IMR-90 (cell line): ENCODE data around the gene TBCK. TPM values are rescaled to one million over a fixed set of nuclear protein-coding genes. Genes with fewer than 3 reads are reported as not detected.

Experiments
- ATAC-seq: fragments of 200-7000 bp; cut with Tn5 transposase; 2 replicates; pipeline ENCODE4 v1.9.1; 2020; ENCODE audit warnings: low read depth, mild to moderate bottlenecking, moderate library complexity
- BruUV-seq: library from RNA; stranded (reverse); fragments of 400-500 nt; replicated peaks from 2 replicates; lab custom pipeline; 2021; lab: Mats Ljungman, UMichigan
- CTCF ChIA-PET: fragments of 300-600 bp; formaldehyde crosslinking; extraction: SDS; loops from one replicate; lab custom pipeline; 2021; ENCODE audit warnings: antibody characterized with exemption; lab: Yijun Ruan, JAX
- POLR2A ChIA-PET: fragments of 300-600 bp; sonication (Branson Sonifier 250); formaldehyde crosslinking; loops from one replicate; lab custom pipeline; 2022; ENCODE audit warnings: antibody characterized with exemption; ENCODE audit not compliant: unreplicated experiment; lab: Charles Lee
- DNase-seq: peaks from one replicate; pipeline ENCODE4 v3.0.0; 2013
- H2AFZ ChIP-seq: replicated peaks from 2 replicates; pipeline ENCODE3; 2013; ENCODE audit warnings: low read length, mild to moderate bottlenecking; ENCODE audit not compliant: poor library complexity
- H2AK5ac ChIP-seq: 2 replicates; pipeline ENCODE4 v1.6.1; 2013; ENCODE audit warnings: low read depth, low read length, inconsistent platforms
- H2AK9ac ChIP-seq: replicated peaks from 2 replicates; pipeline ENCODE3; 2013; ENCODE audit warnings: mild to moderate bottlenecking, low read depth, low read length, moderate library complexity; ENCODE audit not compliant: poor library complexity
- H2BK120ac ChIP-seq: 2 replicates; pipeline ENCODE4 v1.6.1; 2013; ENCODE audit warnings: low read depth, low read length, inconsistent platforms
- H2BK15ac ChIP-seq: 3 replicates; pipeline ENCODE4 v1.6.1; 2013; ENCODE audit warnings: low read depth, low read length, inconsistent platforms
- H2BK20ac ChIP-seq: 2 replicates; pipeline ENCODE4 v1.6.1; 2013; ENCODE audit warnings: low read depth, mild to moderate bottlenecking, inconsistent platforms, low read length, moderate library complexity
- H2BK5ac ChIP-seq: 2 replicates; pipeline ENCODE4 v1.6.1; 2013; ENCODE audit warnings: mild to moderate bottlenecking, low read depth, low read length, inconsistent platforms; ENCODE audit not compliant: poor library complexity, severe bottlenecking
- H3K14ac ChIP-seq: replicated peaks from 2 replicates; pipeline ENCODE4 v1.6.1; 2013; ENCODE audit warnings: low read depth, low read length, inconsistent platforms
- H3K18ac ChIP-seq: 2 replicates; pipeline ENCODE4 v1.6.1; 2013; ENCODE audit warnings: low read depth, low read length, control low read depth
- H3K23ac ChIP-seq: 2 replicates; pipeline ENCODE4 v1.6.1; 2013; ENCODE audit warnings: low read depth, low read length, inconsistent platforms
- H3K27ac ChIP-seq: 2 replicates; pipeline ENCODE4 v1.5.1; 2013; ENCODE audit warnings: mild to moderate bottlenecking, control low read depth, low read length; ENCODE audit not compliant: insufficient read depth
- H3K27me3 ChIP-seq: 2 replicates; pipeline ENCODE4 v1.6.1; 2013; ENCODE audit warnings: low read length; ENCODE audit not compliant: control insufficient read depth, insufficient read depth
- H3K36me3 ChIP-seq: 2 replicates; pipeline ENCODE4 v1.6.1; 2013; ENCODE audit warnings: low read length, mixed read lengths; ENCODE audit not compliant: control insufficient read depth, insufficient read depth
- H3K4ac ChIP-seq: 2 replicates; pipeline ENCODE4 v1.6.1; 2013; ENCODE audit warnings: low read depth, low read length, inconsistent platforms
- H3K4me1 ChIP-seq: 2 replicates; pipeline ENCODE4 v1.6.1; 2013; ENCODE audit warnings: low read length, mixed read lengths; ENCODE audit not compliant: control insufficient read depth, insufficient read depth
- H3K4me2 ChIP-seq: 2 replicates; pipeline ENCODE4 v1.6.1; 2013; ENCODE audit warnings: low read depth, mild to moderate bottlenecking, control low read depth, low read length, moderate library complexity
- H3K4me3 ChIP-seq: 2 replicates; pipeline ENCODE4 v1.5.1; 2013; ENCODE audit warnings: low read depth, mild to moderate bottlenecking, control low read depth, low read length, moderate library complexity; ENCODE audit not compliant: insufficient read depth
- H3K56ac ChIP-seq: 2 replicates; pipeline ENCODE4 v1.6.1; 2013; ENCODE audit warnings: low read length, inconsistent platforms; ENCODE audit not compliant: insufficient read depth; ENCODE audit errors: extremely low read depth
- H3K79me1 ChIP-seq, 2 experiments: 2 replicates each; pipeline ENCODE4 v1.6.1; 2013; ENCODE audit warnings: low read length in 2 of 2, inconsistent platforms in 1 of 2, low read depth in 1 of 2
- H3K9ac ChIP-seq: 2 replicates; pipeline ENCODE4 v1.6.1; 2013; ENCODE audit warnings: low read depth, low read length, control low read depth
- H3K9me1 ChIP-seq: 2 replicates; pipeline ENCODE4 v1.6.1; 2013; ENCODE audit warnings: low read length, inconsistent platforms; ENCODE audit not compliant: insufficient read depth
- H3K9me3 ChIP-seq: 2 replicates; pipeline ENCODE4 v1.6.1; 2013; ENCODE audit warnings: low read length; ENCODE audit not compliant: control insufficient read depth, insufficient read depth
- H4K20me1 ChIP-seq: 2 replicates; pipeline ENCODE4 v1.6.1; 2013; ENCODE audit warnings: low read length, inconsistent platforms; ENCODE audit not compliant: insufficient read depth
- H4K5ac ChIP-seq: 2 replicates; pipeline ENCODE4 v1.6.1; 2013; ENCODE audit warnings: mild to moderate bottlenecking, low read depth, low read length, control low read depth
- H4K8ac ChIP-seq, 2 experiments: 2 replicates each; pipeline ENCODE4 v1.6.1; 2013; ENCODE audit warnings: low read depth in 2 of 2, low read length in 2 of 2, control low read depth in 1 of 2, inconsistent platforms in 1 of 2
- H4K91ac ChIP-seq: 2 replicates; pipeline ENCODE4 v1.6.1; 2013; ENCODE audit warnings: low read depth, low read length, inconsistent platforms; ENCODE audit not compliant: insufficient read depth
- CHD1 ChIP-seq: IDR thresholded peaks from 2 replicates; pipeline ENCODE4 v1.6.1; 2012; ENCODE audit warnings: low read depth, low read length, improper control_type of control experiment
- ELK1 ChIP-seq: fragments of 150-350 bp; IDR thresholded peaks from 2 replicates; pipeline ENCODE4 v1.6.1; 2016; ENCODE audit warnings: low read depth, mild to moderate bottlenecking, low read length, moderate library complexity, borderline replicate concordance
- RAD21 ChIP-seq: IDR thresholded peaks from 2 replicates; pipeline ENCODE4 v1.6.1; 2012; ENCODE audit warnings: low read length, improper control_type of control experiment
- RCOR1 ChIP-seq: IDR thresholded peaks from 2 replicates; pipeline ENCODE4 v1.6.1; 2012; ENCODE audit warnings: mild to moderate bottlenecking, low read length, improper control_type of control experiment; ENCODE audit not compliant: insufficient replicate concordance
- SMC3 ChIP-seq: fragments of 150-350 bp; IDR thresholded peaks from 2 replicates; pipeline ENCODE4 v1.6.1; 2016; ENCODE audit warnings: low read depth, mild to moderate bottlenecking, antibody characterized with exemption, low read length, moderate library complexity
- USF2 ChIP-seq: fragments of 150-350 bp; IDR thresholded peaks from 2 replicates; pipeline ENCODE4 v1.6.1; 2017; ENCODE audit warnings: mild to moderate bottlenecking, antibody characterized with exemption, low read length, low read depth
- WGBS, 2 experiments: methylation state at CpG; one replicate each; pipeline versions ENCODE4 v1.1.5 to v1.1.7; 2013; ENCODE audit warnings: missing lambda C conversion rate in 2 of 2; ENCODE audit not compliant: insufficient read length in 1 of 2; ENCODE audit errors: extremely low coverage in 2 of 2; 5-methylcytosine and 5-hydroxymethylcytosine counted together
- dilution Hi-C: fragments of 300-500 bp; cut with HindIII; formaldehyde crosslinking; loops from one replicate; pipeline ENCODE4 v1.14.3; 2018; ENCODE audit warnings: low sequenced_read_pairs; ENCODE audit not compliant: unreplicated experiment
- in situ Hi-C: fragments of 300-500 bp; cut with MboI; formaldehyde crosslinking; loops from 3 replicates; pipeline ENCODE4 v1.14.3; 2019; ENCODE audit warnings: low sequenced_read_pairs, inconsistent platforms, mixed read lengths
- intact Hi-C: fragments of 100-400 bp; cut with micrococcal nuclease; formaldehyde crosslinking; loops from 2 replicates; pipeline ENCODE4 v1.10.0; 2022
- polyA plus RNA-seq, 3 experiments: library from polyadenylated mRNA; depleted of rRNA; stranded (reverse); fragments of >200 nt; gene quantifications; 2 replicates each; pipeline ENCODE4 v1.2.3, GENCODE V29; 2012; ENCODE audit warnings: low replicate concordance in 1 of 3
- total RNA-seq: library from RNA; depleted of rRNA; stranded (reverse); fragments of >200 nt; gene quantifications from 2 replicates; pipeline ENCODE4 v1.2.3, GENCODE V29; 2012

The TBCK gene
- total and polyA plus RNA-seq, 2 of the 4 experiments (the other 2 are of a cell fraction): 10.7 to 29.9 TPM

GRCh38 chr4:106343865-106344646 is 28.0 kb upstream of the TBCK start:
- no peak overlapping the region for H4K5ac ChIP-seq
- no peak overlapping the region for H3K9ac ChIP-seq
- DNase-seq (no peak), ATAC-seq (no peak)
- H4K20me1 ChIP-seq: peaks cover 3% of the 10 kb centered on the region; the same call in 1 of the 2 replicates
- H3K4me3 ChIP-seq: no peak overlapping the region
- no peak overlapping the region for H2BK20ac ChIP-seq
- no peak overlapping the region for H3K56ac ChIP-seq
- WGBS, 2 experiments: 86% methylated on average over 1 of the region's 2 CpGs; no CpG with 5 or more reads in 1 of the 2 experiments
- no peaks in the 10 kb centered on the region for H3K4me1 ChIP-seq
- H3K4ac ChIP-seq: no peak overlapping the region
- H3K79me1 ChIP-seq: peaks cover 16% of the 10 kb centered on the region in 2 experiments; a peak in 3 of 4 replicates
- peaks cover 5% of the 10 kb centered on the region; the same call in 1 of the 2 replicates for H3K36me3 ChIP-seq
- no peaks in the 10 kb centered on the region for H3K9me3 ChIP-seq
- H4K8ac ChIP-seq: no peak overlapping the region
- no peak overlapping the region for H2AK9ac ChIP-seq
- H3K9me1 ChIP-seq: no peaks in the 10 kb centered on the region
- H3K27ac ChIP-seq: no peak overlapping the region
- no peak overlapping the region for H3K4me2 ChIP-seq
- H2BK120ac ChIP-seq: no peak overlapping the region
- H4K91ac ChIP-seq: no peak overlapping the region
- no peak overlapping the region for H2BK5ac ChIP-seq
- CTCF ChIA-PET: interaction anchor here (0.9 to 1.1 kb wide), 2 partner anchors 13 to 40 kb away, joined by 3 to 4 read pairs; no protein-coding TSS in a partner anchor
- no peak overlapping the region for H3K18ac ChIP-seq
- H3K14ac ChIP-seq: no peak overlapping the region
- no peak overlapping the region for H3K23ac ChIP-seq
- H2AFZ ChIP-seq: no peak overlapping the region
- no TSS peak for BruUV-seq
- no peaks in the 10 kb centered on the region for H3K27me3 ChIP-seq
- H2BK15ac ChIP-seq: no peak overlapping the region
- in situ Hi-C loops (no loop called here), intact Hi-C loops (no loop called here), dilution Hi-C loops (no loop called here)
- POLR2A ChIA-PET: no interaction called here
- TF ChIP-seq RAD21 (no peak), RCOR1 (no peak), SMC3 (no peak), CHD1 (no peak), ELK1 (no peak), USF2 (no peak)
- H2AK5ac ChIP-seq: no peak overlapping the region
